Right lobe of liver (tissue), 4 donors: Measurements from ENCODE around the gene COQ8B.
"Not testable (repeated sequence)": the region's sequence is repeated elsewhere in the genome, so short reads cannot be mapped to it uniquely, and the experiment has no call there.

Source experiments
- CTCF ChIP-seq, 4 donors: fragments of 200-600 bp in 3 of 4; fragments of 450-650 bp in 1 of 4; IDR thresholded peaks; one replicate each; pipeline versions ENCODE4 v1.5.1 to v1.8.0; 2016 to 2022; ENCODE audit warnings: antibody characterized with exemption in 4 of 4, mild to moderate bottlenecking in 2 of 4
- POLR2A ChIP-seq: fragments of 450-650 bp; IDR thresholded peaks from one replicate; pipeline ENCODE4 v1.6.1; 2017; ENCODE audit warnings: antibody characterized with exemption, mild to moderate bottlenecking
- donor health status: DM: no; HTN: no; CAD: no.
- donor health status: DM: no; HTN: no; CAD: no.
- donor health status: DM: no; HTN: yes; CAD: no.

- TF ChIP-seq CTCF (IDR thresholded peaks at IDR 0.05); POLR2A: not testable (repeated sequence)
Measured at GRCh38 chr19:40766385-40766784, 49.7 kb upstream of the COQ8B start.
